Activated naive CD4-positive, alpha-beta T cell (primary cell): ENCODE results near the gene NDUFB4.
A peak's percentile ranks its signal among the peaks of the same experiment; 100 is the strongest.

Source experiments
- DNase-seq, 4 experiments: peaks; one replicate each; lab custom pipeline; 2025; lab: John Stamatoyannopoulos, UW

The NDUFB4 gene

DNA sequence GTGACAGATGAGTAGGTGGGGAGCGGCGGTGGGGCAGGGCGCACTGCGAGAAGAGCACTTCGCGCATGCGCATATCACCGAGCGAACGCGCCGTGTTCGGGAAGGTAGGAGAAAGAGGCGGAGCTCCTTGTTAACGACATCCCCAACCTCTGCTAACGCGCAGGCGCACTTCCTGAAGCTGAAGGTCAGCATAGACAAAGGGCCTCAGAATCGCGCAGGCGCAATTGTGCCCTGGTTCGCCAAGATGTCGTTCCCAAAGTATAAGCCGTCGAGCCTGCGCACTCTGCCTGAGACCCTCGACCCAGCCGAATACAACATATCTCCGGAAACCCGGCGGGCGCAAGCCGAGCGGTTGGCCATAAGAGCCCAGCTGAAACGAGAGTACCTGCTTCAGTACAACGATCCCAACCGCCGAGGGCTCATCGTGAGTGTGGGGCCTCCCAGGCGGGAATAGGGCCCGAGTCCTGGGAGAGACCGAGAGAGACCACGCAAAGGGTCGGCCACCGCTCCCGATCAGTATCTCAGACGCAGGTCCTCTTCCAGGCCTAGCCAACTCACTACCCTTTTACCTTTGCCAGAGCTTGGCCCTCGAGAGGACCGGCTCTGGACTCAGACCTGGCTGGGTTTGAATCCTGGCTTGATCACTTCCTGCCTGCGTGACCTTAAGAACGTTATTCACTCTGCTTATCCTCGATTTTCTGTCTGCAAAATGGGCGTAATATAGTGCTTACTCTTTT is at the start of gene NDUFB4:
NDUFB4 (plus strand) TSS at position 221 of the 737 bp plus-strand sequence; CDS start at position 245, 24 bp downstream.
- peak; percentile 85 to 93 (median 90) for DNase-seq

- no peak for DNase-seq
These were observed 45.6 kb upstream of the NDUFB4 start for GRCh38 chr3:120550546-120550945.

- no peak for DNase-seq
These were observed 43.7 kb upstream of the NDUFB4 start for GRCh38 chr3:120552184-120553172.

- no peak for DNase-seq
These were observed 41.1 kb upstream of the NDUFB4 start for GRCh38 chr3:120554812-120555606.

- DNase-seq = no peak
These were observed 40.3 kb upstream of the NDUFB4 start for GRCh38 chr3:120555657-120556509.

DNA sequence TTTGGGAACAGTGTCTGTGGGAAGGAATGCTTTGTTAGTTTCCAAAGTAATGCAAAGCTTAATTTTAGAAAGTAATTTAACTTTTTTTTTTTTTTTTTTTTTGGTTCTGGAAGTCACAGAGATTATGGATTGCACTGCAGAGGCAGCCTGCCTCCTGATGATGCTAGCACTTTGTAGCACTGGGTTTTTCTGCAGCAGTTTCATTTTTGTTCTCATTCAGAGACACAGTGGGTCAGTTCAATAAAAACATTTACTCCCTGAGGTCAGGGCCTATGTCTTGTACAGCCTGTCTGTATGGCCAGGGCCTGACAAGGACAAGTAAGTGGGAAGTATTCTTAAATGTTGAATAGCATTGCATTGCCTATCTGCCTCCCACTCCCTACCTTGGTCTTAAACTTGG is 39.0 kb upstream of the NDUFB4 start:
- no peak for DNase-seq

DNA sequence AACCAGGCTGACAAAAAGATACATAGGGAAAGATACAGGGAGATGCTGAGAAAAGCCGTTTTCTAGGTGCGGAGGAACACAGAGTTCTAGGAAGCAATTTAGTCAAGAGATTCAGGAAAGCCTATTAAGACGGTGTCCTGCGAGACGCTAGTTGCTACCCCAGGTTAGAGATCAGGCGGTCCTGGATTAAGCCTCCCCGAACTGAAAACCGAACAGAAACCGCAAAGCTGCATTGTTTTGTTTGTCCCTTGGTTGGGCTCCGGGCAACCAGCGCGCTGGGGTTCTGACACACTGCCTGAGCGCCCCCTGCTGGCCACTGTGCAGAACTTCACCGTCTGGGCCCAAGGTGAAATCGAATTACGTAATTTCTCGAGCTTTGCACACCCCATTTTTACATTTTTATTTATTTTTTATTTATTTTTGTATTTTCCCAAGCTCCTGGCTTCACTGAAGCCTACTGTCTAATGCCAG is 37.3 kb upstream of the NDUFB4 start:
- DNase-seq = peak; percentile 42 to 81 (median 80)

GRCh38 chr3:120559242-120560061 is 36.7 kb upstream of the NDUFB4 start:
- DNase-seq = peak in 1 of 4 experiments; percentile 24

GRCh38 chr3:120560304-120561250 is 35.6 kb upstream of the NDUFB4 start:
- no peak for DNase-seq

DNA sequence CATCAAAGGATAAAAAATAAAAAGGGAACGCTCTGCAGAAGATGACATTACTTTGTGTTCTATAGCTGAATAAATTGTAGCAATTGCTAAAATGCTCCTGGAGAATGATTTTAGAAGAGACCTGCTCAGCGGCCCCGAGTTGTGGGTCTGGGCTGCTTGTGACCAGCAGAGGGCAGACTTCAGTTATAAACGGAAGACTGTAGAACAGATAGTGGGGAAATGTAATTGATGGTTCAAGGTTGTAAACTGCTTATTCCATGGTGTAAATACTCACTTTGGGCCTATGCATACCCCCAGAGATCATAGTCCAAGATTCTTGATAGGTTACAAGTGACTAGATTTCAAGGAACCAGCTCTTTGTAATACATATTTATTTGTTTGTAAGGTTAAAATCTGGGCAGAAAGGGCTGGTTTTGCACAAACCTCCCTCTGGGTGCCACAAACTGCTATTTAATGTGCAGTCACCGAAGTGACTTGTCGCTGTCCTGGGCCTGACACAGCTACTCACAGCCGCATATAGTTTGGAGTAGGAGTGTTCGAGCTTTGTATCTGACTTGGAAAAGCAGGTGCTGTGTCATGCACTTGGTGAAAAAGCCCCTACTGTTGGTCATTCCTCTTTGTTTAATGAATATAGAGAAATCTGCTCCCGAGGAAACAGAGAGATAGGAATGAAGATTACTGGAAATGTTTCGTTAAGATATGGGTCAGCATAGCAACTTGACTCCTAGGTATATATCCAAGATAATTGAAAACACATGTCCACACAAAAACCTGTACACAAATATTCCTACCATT is 34.7 kb upstream of the NDUFB4 start:
- DNase-seq = peak; percentile 14 to 60 (median 28)

- DNase-seq = no peak
These were observed 32.6 kb upstream of the NDUFB4 start for GRCh38 chr3:120563356-120564022.

GRCh38 chr3:120566243-120566975 is 29.7 kb upstream of the NDUFB4 start:
- no peak for DNase-seq

DNA sequence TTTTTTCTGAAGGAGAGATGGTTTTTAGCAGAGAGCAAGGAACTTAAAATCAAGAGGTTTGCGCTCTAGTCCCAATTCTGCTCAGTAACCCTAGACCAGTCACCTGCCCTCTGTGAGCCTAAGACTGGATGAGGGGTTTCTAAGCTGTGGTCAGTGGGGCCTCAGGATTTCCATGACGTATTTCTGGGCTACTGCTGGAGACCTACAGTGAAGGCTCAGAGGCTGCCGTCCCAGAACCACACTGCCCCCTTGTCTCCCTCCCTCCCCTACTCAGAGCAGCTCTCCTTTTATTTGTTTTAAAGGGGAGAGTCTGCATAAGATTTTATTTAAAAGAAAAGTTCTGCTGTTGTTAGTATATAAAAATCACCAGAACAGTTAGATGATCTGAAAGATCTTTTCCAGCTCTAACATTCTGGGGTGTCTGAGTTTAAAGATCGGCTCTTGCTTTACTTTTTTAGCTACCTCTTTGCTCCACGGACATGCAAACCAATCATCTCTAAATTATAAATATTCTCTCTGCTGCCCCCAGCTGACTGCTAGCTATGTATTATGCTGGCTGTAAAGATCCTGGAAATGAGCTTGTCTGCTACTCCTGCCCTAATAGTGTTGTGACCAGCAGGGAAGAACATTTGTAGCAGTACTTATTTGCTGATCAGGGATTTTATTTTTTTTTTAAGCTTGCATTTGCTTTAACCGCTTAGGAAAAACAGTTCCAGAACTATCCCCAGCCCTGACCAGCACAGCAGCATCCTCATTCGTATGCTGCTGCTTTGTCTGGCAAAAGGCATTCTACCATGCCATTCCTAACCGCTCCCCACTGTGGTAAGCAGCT is 28.6 kb upstream of the NDUFB4 start:
- DNase-seq = no peak

- no peak for DNase-seq
These were observed 28.0 kb upstream of the NDUFB4 start for GRCh38 chr3:120568202-120568531.

DNA sequence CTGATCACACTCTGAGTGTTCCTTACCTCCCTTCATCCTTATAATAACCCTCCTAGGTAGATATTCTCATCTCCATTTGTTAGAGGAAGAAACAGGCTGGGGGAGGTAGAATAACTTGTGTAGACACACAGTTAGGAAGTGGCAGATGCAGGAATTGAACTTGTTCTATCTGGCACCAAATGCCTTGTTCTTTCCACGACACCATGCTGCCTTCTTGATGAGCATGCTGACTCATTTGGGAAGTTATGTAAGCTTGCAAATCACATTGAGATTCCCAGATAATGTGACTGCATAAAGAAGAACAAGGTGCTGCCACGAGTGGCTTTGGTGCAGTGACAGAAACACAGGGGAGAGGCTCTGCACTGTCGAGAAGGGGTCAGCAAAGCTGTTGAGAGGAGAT is 27.5 kb upstream of the NDUFB4 start:
- DNase-seq = no peak
